GM10266 (cell line): ENCODE results near the gene COA1.

Source experiments
- DNase-seq: peaks from one replicate; pipeline ENCODE4 v3.0.0; 2012; ENCODE audit errors: extremely low spot score
- CTCF ChIP-seq: IDR thresholded peaks from 2 replicates; pipeline ENCODE4 v1.5.1; 2012; ENCODE audit warnings: mild to moderate bottlenecking, low read depth; ENCODE audit not compliant: control insufficient read depth, insufficient read depth; ENCODE audit errors: missing control alignments

COA1 gene

GRCh38 chr7:43647673-43648472 lies 81.5 kb downstream of the COA1 start:
- no peak for TF ChIP-seq CTCF
- no peak for DNase-seq

- DNase-seq = no peak
- TF ChIP-seq CTCF = no peak
These were observed 82.0 kb downstream of the COA1 start for GRCh38 chr7:43647339-43647672.

- DNase-seq = no peak
- TF ChIP-seq CTCF = no peak
These were observed 82.6 kb downstream of the COA1 start for GRCh38 chr7:43646603-43647338.

GRCh38 chr7:43645699-43646226 lies 83.6 kb downstream of the COA1 start:
- TF ChIP-seq CTCF = no peak
- DNase-seq = no peak

- TF ChIP-seq CTCF = no peak
- DNase-seq = no peak
These were observed 85.5 kb downstream of the COA1 start for GRCh38 chr7:43643846-43644245.

- DNase-seq = no peak
- TF ChIP-seq CTCF = no peak
These were observed 86.3 kb downstream of the COA1 start for GRCh38 chr7:43642897-43643630.
